ENCODE measurements around the gene NODAL. TPM values are rescaled to one million over a fixed set of nuclear protein-coding genes. Genes with fewer than 3 reads are reported as not detected.
A peak's percentile ranks its signal among the peaks of the same experiment; 100 is the strongest.

The NODAL gene
- total and polyA plus RNA-seq, 4 donors: not detected

DNA sequence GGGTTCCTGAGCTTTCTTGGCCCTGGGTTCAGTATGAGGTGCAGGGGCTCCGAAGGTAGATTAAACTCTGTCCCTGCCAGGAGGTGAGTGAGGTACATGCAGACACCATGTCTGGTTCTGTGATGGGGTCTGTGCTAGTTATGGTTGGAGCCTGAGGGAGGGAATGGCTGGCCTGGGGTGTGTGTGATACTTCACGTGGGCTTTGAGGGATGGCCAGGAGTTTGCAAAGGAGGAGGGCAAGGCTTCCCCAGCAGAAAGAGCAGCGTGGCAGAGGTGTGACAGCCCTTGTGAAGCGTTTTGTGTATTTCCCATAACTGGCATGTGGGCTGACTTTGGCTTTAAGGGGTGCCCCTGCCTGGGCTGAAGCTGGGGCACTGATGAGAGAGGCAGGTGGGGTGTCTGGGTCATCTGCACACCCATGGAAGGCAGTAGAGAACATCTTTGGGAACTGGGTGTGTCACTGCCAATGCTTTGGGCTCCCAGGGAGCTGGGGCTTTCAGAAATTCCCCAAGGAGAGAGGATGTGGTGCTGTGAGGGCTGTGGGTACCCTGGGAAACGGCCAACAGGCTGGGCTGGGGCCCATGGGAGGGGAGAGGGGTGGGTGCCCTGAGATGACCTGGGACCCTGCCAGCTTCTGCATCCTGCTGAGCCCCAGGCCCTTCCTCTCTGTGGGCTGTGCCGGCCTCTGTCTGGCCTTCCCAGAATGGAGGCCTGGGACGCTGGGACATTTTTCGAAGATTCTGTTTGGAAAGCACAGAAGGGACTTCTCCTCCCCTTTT is 41.7 kb upstream of the NODAL start:
- Histone ChIP-seq H3K27me3 (ENCODE audit: control insufficient read depth in 3 of 3, insufficient read depth in 3 of 3, low read length in 2 of 3) (no peaks in the 10 kb centered on the region), H3K36me3 (ENCODE audit: control insufficient read depth in 4 of 4, insufficient read depth in 4 of 4, low read length in 4 of 4) (peaks cover 0 to 6% (median 2%) of the 10 kb centered on the region in 4 donors), H3K4me1 (ENCODE audit: control insufficient read depth in 5 of 5, insufficient read depth in 5 of 5, low read length in 5 of 5) (peaks cover 7 to 50% (median 15%) of the 10 kb centered on the region in 5 donors), H3K9ac (ENCODE audit: insufficient read depth in 1 of 2, low read length in 2 of 2) (no peak overlapping the region), H3K9me3 (ENCODE audit: control insufficient read depth in 4 of 4, insufficient read depth in 3 of 4, low read length in 3 of 4) (no peaks in the 10 kb centered on the region), H3K27ac (ENCODE audit: low read depth in 1 of 2, low read length in 1 of 2) (peak overlapping the region in 1 of 2 donors; percentile 86), H3K4me3 (no peak overlapping the region)
- TF ChIP-seq, protein P1, sequence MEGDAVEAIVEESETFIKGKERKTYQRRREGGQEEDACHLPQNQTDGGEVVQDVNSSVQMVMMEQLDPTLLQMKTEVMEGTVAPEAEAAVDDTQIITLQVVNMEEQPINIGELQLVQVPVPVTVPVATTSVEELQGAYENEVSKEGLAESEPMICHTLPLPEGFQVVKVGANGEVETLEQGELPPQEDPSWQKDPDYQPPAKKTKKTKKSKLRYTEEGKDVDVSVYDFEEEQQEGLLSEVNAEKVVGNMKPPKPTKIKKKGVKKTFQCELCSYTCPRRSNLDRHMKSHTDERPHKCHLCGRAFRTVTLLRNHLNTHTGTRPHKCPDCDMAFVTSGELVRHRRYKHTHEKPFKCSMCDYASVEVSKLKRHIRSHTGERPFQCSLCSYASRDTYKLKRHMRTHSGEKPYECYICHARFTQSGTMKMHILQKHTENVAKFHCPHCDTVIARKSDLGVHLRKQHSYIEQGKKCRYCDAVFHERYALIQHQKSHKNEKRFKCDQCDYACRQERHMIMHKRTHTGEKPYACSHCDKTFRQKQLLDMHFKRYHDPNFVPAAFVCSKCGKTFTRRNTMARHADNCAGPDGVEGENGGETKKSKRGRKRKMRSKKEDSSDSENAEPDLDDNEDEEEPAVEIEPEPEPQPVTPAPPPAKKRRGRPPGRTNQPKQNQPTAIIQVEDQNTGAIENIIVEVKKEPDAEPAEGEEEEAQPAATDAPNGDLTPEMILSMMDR (IDR thresholded peaks at IDR 0.05; ENCODE audit: control extremely low read depth, extremely low read depth): no peak
- ATAC-seq (ENCODE audit: insufficient read depth, low FRiP score) (no peak), DNase-seq (no peak)
- 47 to 59% methylated on average over 8 of the region's 8 CpGs for WGBS, 2 donors

DNA sequence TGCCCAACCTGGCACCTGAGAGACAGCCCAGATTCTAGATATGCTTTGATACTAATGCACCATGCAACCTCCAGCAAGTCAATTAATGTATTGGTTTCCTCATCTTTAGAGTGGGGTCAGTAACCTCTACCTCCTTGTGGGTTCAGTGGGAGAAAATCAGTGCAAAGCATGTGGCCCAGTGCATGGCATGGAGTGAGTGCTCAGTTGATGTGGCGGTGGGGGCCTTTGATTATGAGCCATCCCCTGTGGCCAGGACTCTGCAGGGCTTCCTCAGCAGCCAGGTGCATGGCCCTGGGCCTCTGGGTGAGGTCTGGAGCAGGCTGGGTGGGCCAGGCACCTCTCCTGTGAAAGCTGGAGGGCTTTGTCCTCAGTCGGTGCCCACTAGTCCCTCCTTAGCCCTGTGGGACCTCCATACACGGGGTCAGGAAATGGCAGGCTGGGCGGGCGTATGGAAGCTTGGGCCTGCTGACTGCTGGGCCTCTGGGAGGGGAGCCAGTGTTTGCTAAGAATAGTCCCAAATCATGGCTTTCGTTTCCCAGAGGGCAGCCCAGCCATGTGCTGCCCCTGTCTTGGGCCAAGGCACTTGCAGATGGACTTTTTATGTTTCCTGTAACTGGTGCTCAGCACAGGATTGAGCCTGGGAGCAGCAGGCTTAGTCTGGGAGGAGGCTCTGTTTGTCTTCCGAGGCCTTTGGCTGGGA is 40.5 kb upstream of the NODAL start:
- ATAC-seq (ENCODE audit: insufficient read depth, low FRiP score): no peak
- WGBS, 2 donors: 63 to 74% methylated on average over 7 of the region's 7 CpGs
- Histone ChIP-seq H3K36me3 (ENCODE audit: control insufficient read depth in 4 of 4, insufficient read depth in 4 of 4, low read length in 4 of 4) (peaks cover 0 to 6% (median 1%) of the 10 kb centered on the region in 4 donors), H3K27ac (ENCODE audit: low read depth in 1 of 2, low read length in 1 of 2) (peak overlapping the region; percentile 10 to 86), H3K4me1 (ENCODE audit: control insufficient read depth in 5 of 5, insufficient read depth in 5 of 5, low read length in 5 of 5) (peaks cover 7 to 57% (median 18%) of the 10 kb centered on the region in 5 donors), H3K9ac (ENCODE audit: insufficient read depth in 1 of 2, low read length in 2 of 2) (no peak overlapping the region), H3K4me3 (no peak overlapping the region), H3K27me3 (ENCODE audit: control insufficient read depth in 3 of 3, insufficient read depth in 3 of 3, low read length in 2 of 3) (peaks cover 0 to under 1% (median 0%) of the 10 kb centered on the region in 3 donors), H3K9me3 (ENCODE audit: control insufficient read depth in 4 of 4, insufficient read depth in 3 of 4, low read length in 3 of 4) (no peaks in the 10 kb centered on the region)
- TF ChIP-seq, protein P1 (IDR thresholded peaks at IDR 0.05; ENCODE audit: control extremely low read depth, extremely low read depth): no peak
- DNase-seq: peak; percentile 57 to 85 (median 73)

DNA sequence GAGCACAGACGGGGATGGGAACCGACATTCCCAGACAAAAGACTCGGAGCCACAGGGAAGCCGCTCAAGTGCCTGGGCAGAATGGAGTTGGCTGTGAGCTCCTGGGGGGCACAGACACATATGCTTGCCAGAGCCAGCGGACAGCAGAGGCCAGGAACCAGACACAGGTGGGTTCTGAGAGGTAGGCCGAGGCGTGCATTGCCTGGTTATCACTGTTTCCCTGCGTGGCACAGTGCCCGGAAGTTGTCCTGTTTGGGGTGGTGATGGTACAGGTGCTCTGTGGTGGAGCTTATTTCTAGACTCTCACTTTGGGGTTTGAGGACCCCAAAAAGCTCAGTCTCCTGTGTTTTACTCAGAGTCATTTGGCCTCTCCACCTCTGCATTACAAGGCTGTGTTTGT is 39.6 kb upstream of the NODAL start:
- no peak overlapping the region for H3K9ac ChIP-seq (ENCODE audit: insufficient read depth in 1 of 2, low read length in 2 of 2)

More for the DNA sequence above, 39.6 kb upstream of the NODAL start:
- TF ChIP-seq, protein P1 (IDR thresholded peaks at IDR 0.05; ENCODE audit: control extremely low read depth, extremely low read depth): no peak
- peak overlapping the region; percentile 8 for H3K4me3 ChIP-seq
- no peak for ATAC-seq (ENCODE audit: insufficient read depth, low FRiP score)
- DNase-seq: no peak
- WGBS, 2 donors: 73 to 83% methylated on average over 9 of the region's 9 CpGs
- H3K36me3 ChIP-seq (ENCODE audit: control insufficient read depth in 4 of 4, insufficient read depth in 4 of 4, low read length in 4 of 4): peaks cover 0 to 2% (median 1%) of the 10 kb centered on the region in 4 donors
- H3K27me3 ChIP-seq (ENCODE audit: control insufficient read depth in 3 of 3, insufficient read depth in 3 of 3, low read length in 2 of 3): peaks cover 0 to 5% (median 0%) of the 10 kb centered on the region in 3 donors
- peak overlapping the region in 1 of 2 donors; percentile 40 for H3K27ac ChIP-seq (ENCODE audit: low read depth in 1 of 2, low read length in 1 of 2)
- peaks cover 7 to 57% (median 18%) of the 10 kb centered on the region in 5 donors for H3K4me1 ChIP-seq (ENCODE audit: control insufficient read depth in 5 of 5, insufficient read depth in 5 of 5, low read length in 5 of 5)
- no peaks in the 10 kb centered on the region for H3K9me3 ChIP-seq (ENCODE audit: control insufficient read depth in 4 of 4, insufficient read depth in 3 of 4, low read length in 3 of 4)

All from lung (tissue), 12 donors.